ENCODE results near the gene PGS1. TPM values are rescaled to one million over a fixed set of nuclear protein-coding genes. Genes with fewer than 3 reads are reported as not detected.
A peak's percentile ranks its signal among the peaks of the same experiment; 100 is the strongest.
"Not testable (repeated sequence)": the region's sequence is repeated elsewhere in the genome, so short reads cannot be mapped to it uniquely, and the experiment has no call there.

The PGS1 gene
- polyA plus RNA-seq (ENCODE audit: insufficient read length in 3 of 3): 10 to 100 TPM; 46.3 to 58.6 (median 56.4) TPM
- long read RNA-seq, donor 1, transcript PGS1-201 (10 exons, 2,201 nt): major isoform, 6 of 8 reads
- long read RNA-seq, donor 1, partial matches to known transcripts: 0 of 8 reads
- long read RNA-seq, donor 1, other reads (novel, unspliced or antisense): 0 of 8 reads
- long read RNA-seq, donor 2, partial matches to known transcripts: 0 of 3 reads
- long read RNA-seq, donor 2, other reads (novel, unspliced or antisense): 0 of 3 reads
- long read RNA-seq, donor 3, partial matches to known transcripts: 0 of 4 reads
- long read RNA-seq, donor 3, other reads (novel, unspliced or antisense): 0 of 4 reads
- long read RNA-seq, donor 4, partial matches to known transcripts: 21 of 28 reads
- long read RNA-seq, donor 4, other reads (novel, unspliced or antisense): 0 of 28 reads
- long read RNA-seq, donor 5, partial matches to known transcripts: 0 of 2 reads
- long read RNA-seq, donor 5, other reads (novel, unspliced or antisense): 0 of 2 reads
- long read RNA-seq, donor 6, partial matches to known transcripts: 0 of 6 reads
- long read RNA-seq, donor 6, other reads (novel, unspliced or antisense): 0 of 6 reads
- long read RNA-seq, donor 7, transcript PGS1-201 (10 exons, 2,201 nt): major isoform, 6 of 8 reads
- long read RNA-seq, donor 7, partial matches to known transcripts: 0 of 8 reads
- long read RNA-seq, donor 7, other reads (novel, unspliced or antisense): 0 of 8 reads
- long read RNA-seq, donor 8, partial matches to known transcripts: 0 of 4 reads
- long read RNA-seq, donor 8, other reads (novel, unspliced or antisense): 0 of 4 reads
- long read RNA-seq, donor 9, transcript PGS1-201 (10 exons, 2,201 nt): major isoform, 7 of 10 reads
- long read RNA-seq, donor 9, partial matches to known transcripts: 0 of 10 reads
- long read RNA-seq, donor 9, other reads (novel, unspliced or antisense): 0 of 10 reads
- long read RNA-seq, donor 10, partial matches to known transcripts: 0 of 9 reads
- long read RNA-seq, donor 10, other reads (novel, unspliced or antisense): 0 of 9 reads
- long read RNA-seq, donor 11, partial matches to known transcripts: 0 of 4 reads
- long read RNA-seq, donor 11, other reads (novel, unspliced or antisense): 0 of 4 reads
- long read RNA-seq, donor 12, partial matches to known transcripts: 5 of 17 reads
- long read RNA-seq, donor 12, other reads (novel, unspliced or antisense): 5 of 17 reads
- long read RNA-seq, donor 13, partial matches to known transcripts: 0 of 8 reads
- long read RNA-seq, donor 13, other reads (novel, unspliced or antisense): 0 of 8 reads
- long read RNA-seq, donor 14: 0 reads
- long read RNA-seq, donor 15: 0 reads
- long read RNA-seq, donor 16, transcript PGS1-201 (10 exons, 2,201 nt): major isoform, 5 of 6 reads
- long read RNA-seq, donor 16, partial matches to known transcripts: 0 of 6 reads
- long read RNA-seq, donor 16, other reads (novel, unspliced or antisense): 0 of 6 reads

- peak; percentile 80 for DNase-seq
These were observed at the start of gene PGS1 for GRCh38 chr17:78378225-78379130. Gene PGS1 (plus strand): TSS chr17:78378649. CDS start chr17:78378666, 17 bp downstream.

GRCh38 chr17:78329263-78330059 lies 49.0 kb upstream of the PGS1 start:
- DNase-seq: no peak

DNA sequence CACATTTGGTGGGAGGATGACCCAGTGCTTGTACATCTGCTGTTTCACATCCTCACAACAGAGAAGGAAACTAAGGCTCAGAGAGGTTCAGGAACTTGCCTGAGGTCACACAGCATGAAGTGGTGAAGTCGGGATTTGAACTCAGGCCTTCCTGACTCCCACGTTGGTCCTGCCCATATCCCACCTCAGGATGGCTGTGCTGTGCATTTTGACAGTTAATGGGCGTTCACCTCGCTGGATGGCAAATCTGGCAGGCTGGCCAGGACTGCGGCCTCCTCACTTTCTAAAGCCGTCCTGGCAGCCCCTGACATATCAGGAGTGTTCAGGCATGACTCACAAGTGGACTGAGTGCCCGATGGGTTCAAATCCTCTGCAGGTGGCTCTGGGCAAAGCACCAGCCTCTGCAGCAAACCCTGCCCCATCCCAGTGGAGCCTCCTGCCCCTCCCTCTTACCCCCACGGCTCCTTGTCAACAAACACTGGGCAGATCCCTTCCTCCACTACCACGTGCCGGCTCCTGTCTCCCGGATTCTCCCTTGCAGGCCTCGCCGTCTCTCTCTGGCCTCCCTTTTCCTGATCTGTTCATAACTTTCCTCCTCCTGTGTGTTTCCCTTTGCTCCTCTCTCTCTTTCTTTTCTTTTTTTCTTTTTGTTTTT lies 47.8 kb upstream of the PGS1 start:
- DNase-seq: no peak

DNA sequence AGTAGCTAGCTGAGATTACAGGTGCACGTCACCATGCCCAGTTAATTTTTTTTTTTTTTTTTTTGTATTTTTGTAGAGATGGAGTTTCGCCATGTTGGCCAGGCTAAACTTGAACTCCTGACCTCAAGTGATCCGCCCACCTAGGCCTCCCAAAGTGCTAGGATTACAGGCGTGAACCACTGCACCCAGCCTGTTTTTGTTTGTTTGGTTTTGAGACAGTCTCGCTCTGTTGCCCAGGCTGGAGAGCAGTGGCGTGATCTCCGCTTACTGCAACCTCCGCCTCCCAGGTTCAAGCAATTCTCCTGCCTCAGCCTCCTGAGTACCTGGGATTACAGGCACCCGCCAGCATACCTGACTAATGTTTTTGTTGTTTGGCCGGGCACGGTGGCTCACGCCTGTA lies 47.1 kb upstream of the PGS1 start:
- DNase-seq: not testable (repeated sequence)

GRCh38 chr17:78332991-78333390 lies 45.5 kb upstream of the PGS1 start:
- no peak for DNase-seq

- DNase-seq: no peak
These were observed 43.2 kb upstream of the PGS1 start for GRCh38 chr17:78335209-78335608.

DNA sequence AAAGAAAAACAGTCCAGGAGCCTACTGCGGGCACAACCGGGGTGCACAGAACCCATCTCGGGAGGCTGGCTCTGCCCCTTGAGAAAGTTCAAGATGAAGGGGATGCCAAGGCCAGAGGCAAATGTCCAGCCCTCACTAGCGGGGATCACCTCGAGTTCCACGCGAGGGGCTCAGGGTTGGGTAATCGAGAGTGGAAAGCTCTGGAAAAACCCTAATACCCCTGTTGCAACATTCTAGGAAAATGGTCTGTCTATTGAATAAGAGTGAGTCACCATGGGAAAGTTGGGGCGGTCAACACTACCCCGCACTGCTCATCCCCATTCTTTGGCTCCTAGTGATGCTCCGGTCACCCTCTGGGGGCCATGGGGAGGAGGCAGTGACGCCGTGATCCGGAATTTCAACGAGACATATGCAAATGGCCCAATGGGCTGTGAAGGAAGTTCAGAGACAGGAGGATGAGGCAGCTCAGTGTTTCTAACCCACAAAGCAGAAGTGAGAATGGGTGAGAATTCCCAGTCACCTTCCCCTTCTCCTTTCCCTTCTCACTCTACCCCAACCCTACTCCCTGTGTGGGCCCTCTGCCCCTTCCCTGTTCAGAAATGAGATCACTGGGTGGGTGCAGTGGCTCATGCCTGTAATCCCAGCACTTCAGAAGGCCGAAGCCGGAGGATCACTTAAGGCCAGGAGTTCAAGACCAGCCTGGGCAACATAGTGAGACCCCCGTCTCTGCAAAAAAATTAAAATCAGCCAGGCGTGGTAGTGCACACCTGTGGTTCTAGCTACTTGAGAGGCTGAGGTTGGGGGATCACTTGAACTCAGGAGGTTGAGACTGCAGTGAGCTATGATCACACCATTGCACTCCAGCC lies 41.0 kb upstream of the PGS1 start:
- DNase-seq: no peak

GRCh38 chr17:78338486-78339259 lies 39.8 kb upstream of the PGS1 start:
- DNase-seq: no peak

DNA sequence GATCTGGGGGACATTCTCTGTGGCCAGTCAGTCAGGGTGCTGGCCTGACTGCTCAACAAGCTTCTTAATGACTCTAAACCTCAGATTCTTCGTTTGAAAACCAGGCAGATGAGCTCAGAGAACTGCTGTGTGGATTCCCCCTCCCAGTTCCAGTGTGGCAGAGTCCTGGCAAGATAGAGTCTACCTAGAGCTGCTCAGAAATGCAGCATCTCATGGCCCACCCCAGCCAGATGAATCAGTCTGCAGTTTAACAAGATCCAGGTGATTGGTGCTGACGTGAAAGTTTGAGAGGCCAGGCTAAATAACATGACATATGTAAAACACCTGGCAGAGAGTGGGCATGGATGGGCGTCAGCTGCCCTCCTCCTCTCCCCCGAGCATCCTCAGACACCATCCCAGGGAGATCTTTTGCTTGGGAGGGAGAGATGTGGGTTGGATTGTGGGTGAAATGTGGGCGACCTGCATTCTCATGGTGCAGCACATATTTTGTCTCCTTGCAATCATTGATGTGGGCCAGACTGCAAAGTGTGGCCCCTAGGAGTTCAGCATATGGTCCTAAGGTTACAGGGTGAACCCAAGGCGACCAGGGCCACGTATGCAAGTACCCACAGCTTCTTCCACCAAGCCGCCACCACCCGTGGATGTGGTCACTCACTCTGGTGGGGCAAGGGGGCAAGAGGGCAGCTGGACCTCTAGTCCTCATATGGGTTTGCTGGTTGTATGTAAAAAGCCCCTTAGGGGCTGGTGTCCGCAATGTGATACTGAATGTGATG lies 38.1 kb upstream of the PGS1 start:
- no peak for DNase-seq

GRCh38 chr17:78341559-78342448 lies 36.6 kb upstream of the PGS1 start:
- no peak for DNase-seq

DNA sequence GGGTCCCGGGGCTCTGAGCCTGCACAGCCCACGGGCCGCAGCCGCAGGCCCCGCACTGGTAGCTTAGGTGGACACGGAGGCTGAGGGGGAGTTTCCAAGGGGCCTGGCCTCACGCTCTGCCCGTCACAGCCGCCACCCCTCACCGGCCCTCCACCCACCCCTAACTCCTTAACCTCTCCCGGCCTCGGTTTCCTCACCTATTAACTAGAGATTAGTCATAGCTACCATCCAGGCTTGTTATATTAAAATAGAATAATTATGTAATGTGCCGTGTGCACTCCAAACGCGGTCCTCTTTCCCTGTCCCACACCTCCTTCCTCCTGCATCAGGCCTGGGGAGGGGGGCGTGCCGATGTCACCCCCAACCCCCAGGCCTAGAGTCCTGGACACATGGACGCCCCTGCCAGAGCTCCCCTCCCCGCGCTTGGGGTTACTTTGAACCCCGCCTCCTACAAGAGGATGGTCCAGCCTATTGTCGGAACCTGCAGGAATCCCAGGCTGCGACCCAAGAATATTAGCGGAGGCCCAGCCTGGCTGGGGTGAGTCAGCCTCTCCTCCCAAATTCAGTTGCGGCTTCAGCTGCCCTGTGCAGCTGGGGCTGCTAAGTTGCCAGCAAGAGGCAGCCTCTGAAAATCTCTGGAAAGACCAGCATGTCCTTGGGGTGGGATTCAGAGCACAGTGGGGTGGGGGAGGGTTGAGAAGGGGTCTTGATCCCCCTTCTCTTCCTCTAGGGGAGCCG lies 35.8 kb upstream of the PGS1 start:
- DNase-seq: no peak

DNA sequence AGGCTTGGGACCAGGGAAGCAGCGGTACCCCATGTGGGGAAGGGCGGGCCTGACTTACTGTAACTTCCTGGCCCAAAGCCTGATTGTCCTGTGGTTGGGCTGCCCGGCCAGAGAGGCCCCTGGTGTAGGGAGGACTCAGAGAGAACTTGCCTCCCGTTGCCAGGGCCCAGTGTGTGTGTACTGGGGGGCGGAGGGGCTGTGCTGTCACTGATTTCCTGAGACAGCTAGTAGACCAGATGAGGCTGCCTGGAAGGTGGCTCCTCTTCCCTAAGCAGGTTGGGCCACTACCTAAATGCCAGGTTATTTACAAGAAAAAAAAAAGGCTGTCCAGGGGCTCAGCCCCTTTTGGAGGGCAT lies 35.3 kb upstream of the PGS1 start:
- no peak for DNase-seq

- no peak for DNase-seq
These were observed 34.8 kb upstream of the PGS1 start for GRCh38 chr17:78343543-78344201.

- DNase-seq: no peak
These were observed 33.8 kb upstream of the PGS1 start for GRCh38 chr17:78344666-78345065.
